HPDE6-E6E7 (cell line): Measurements from ENCODE around the gene MEF2C.

Experiments
- DNase-seq: peaks from one replicate; pipeline ENCODE4 v3.0.0; 2011; ENCODE audit warnings: missing footprints; ENCODE audit errors: extremely low spot score

MEF2C gene

DNA sequence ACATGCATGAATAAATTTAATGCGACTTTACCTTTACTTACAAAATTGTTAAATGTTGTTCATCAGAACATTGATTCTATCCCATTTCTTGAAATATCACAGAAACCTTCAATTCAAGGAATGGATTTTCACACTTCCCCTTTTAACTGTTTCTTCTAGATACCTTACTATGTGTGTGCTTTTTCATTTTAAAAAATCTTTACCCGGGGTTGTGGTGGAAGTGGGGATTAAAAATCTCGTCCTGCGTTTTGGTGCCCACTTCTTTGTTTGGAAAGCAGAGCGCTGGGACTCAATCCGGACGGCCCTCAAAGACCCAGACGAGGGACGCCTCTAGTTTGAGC lies 5.8 kb upstream of the MEF2C start:
- DNase-seq, result no peak

DNA sequence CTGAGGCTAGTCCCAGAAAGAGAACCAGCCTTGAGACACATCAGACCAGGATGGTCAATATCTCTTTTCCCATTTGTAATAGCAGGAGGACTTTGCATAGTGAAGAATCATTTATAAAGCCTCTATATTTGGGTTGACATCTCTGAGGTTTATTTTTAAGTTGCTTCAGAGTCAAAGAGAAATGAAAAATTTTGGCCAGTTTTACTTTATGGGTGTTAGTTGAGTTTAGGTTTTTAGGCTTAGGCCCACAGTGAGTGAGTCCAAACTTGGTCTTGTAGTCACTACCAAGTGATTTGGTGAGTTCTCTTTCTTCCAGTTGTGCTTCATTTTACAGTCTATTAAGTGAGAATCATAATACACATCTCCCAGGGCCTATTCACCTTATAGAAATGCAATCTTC lies 5.3 kb upstream of the MEF2C start:
- DNase-seq, result no peak

DNA sequence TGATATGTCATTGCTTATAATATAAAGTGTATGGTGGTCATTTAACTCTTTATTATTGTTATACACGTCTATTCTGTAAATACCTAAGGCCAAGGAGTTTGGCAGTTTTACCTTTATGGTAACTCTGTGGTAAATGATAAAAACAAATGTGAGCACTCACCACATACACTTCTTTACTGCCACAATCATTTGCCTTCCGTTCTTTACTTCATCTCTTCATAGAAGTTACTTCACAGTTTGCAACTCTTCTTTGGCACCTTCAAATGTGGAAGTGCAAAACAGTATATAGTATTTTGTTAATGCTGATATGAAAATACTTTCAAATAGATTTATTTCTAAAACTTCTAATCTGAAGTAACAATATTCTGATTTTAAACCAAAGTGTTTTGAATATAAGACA lies 4.4 kb upstream of the MEF2C start:
- DNase-seq, result no peak

DNA sequence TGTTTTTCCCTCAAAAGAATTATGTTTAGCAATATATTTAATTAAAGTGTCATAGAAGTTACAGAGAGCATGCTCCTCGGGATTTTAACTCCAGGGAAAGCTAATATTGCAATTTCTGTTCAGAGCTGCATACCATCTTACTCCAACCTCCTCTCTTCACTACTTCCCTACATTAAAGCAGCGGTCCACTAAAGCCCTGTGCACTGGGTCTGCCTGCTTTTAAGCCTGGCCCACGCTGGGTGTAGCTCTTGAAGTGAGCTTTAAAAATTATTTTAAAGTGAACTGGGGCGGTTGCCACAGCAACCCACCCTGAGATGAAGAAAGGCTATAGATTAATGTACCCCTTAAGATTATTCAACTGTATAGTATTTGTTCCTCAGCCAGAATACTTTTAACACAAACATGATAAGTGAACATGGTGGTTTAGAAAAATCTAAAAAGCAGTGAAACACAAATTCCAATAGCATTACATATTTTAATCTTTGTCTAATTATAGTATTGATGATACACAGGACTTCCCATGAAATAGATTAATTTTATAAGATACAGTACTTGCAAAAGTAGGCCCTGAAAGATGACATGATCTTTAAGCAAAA lies 3.9 kb upstream of the MEF2C start:
- DNase-seq, result no peak

DNA sequence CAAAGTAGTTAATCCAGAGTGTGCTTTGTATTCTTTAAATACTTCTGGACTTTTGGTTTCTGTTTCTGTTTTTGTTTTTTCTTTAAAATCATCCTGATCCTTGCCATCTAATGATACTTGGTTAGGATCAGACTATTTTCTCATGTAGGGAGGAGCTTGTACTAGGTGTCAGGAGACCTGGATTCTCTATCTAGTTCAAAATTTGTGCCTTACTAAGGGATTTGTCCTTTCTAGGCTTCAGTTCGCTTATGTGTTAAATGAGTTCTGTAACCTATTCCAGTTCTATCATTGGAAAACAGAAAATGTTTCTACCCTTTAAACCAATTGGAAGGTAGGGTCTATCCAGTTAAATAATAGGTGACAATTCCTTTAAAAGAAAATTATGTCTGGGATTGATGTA lies 3.3 kb upstream of the MEF2C start:
- DNase-seq, result no peak

DNA sequence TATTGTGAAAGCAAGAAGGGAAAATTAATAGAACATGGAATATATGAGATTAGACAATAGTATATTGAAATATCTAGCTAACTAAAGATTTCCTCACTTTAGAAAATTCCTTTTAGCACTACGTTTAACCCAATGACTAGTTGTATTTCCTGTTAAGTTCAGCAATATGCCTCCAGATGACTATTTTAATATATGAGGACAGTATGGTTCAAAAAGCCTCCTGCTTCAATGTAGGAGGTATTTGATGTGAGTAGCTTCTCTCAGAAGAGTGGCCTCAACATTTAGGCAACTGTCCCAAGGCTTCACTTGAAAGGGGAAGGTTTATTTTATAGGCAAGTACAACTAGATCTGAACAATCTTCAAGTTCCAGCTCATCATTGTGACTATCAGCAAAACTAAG lies 2.0 kb upstream of the MEF2C start:
- DNase-seq, result no peak

DNA sequence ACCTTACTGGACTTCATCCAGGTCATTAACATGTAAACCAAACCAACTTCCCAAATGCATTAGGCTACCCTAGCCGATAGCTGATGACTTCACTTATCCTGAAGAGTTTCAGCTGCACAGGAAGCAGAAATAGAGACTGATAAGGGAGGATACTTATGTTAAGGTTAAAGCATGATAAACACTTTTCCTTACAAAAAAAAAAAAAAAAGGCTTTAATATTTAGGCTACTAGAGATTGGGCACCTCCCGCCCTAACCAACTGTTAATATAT lies 1.6 kb upstream of the MEF2C start:
- DNase-seq, result no peak

DNA sequence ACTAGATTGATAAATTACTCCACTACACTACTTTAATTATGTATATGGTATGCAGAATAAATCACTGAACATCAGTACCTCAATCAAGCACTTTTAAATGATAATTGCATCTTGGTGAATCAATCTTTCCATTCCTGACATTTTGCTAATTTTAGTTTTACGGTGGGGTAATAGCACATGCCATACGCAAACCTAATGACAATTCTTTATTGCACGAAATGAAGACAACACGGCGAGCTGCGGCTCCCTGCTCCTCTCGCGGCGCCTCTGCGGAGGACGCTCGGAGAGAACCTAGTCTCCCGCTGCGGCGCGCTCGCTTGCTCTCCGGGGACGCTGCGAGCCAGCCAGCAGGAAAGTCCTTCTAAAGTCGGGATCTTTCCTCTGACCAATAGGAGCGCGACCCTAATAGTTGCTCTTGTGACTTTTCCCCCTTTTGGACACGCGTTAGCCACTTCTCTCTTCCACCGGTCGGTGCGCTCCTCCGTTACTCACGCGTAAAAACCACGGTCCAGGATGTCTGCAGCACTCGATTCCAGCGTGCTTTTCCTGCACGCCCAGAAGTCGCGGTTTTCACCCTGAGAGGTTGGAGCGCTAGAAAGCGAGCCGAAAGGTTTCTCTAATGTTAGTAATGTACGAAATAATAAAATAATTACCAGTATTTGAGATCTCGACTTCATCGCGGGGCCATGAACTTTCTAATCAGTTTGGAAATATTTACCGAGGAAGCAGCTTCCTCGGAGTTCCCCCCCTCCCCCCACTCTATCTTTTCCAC lies 1.0 kb upstream of the MEF2C start:
- no peak for DNase-seq

DNA sequence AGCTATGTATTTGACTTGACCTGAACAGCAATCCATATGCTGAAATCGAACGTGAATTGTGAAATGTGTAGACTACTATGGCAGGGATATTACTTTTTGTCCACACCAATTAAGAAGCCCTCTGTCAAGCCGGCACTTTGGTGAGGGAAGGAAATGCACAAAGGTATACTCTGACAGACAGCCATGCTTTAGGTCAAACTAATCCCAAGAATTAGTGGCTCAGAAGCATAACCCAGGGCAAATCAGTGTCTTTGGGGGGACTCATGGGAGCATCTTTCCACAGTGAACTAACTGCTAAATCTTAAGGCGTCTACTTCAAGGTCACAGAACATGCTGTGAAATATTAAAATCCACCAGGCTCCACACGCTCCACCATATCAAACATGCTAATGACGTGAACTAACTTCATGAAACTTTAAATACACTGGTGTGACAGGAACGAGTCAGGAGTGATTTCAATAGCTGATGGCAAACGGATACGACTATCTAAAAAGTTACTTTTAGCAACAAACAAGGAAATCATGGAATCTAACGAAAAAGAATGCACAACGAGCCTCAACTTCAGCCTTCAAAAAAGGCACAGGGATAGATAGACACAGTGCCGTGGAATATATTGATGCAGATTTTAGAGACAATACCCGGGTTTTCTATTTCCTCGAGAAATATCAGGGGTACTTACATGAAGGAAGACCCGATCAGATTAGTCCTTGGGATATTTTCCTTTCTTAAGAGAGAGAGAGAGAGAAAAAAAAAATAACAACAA lies 527 bp downstream of the MEF2C start:
- no peak for DNase-seq

DNA sequence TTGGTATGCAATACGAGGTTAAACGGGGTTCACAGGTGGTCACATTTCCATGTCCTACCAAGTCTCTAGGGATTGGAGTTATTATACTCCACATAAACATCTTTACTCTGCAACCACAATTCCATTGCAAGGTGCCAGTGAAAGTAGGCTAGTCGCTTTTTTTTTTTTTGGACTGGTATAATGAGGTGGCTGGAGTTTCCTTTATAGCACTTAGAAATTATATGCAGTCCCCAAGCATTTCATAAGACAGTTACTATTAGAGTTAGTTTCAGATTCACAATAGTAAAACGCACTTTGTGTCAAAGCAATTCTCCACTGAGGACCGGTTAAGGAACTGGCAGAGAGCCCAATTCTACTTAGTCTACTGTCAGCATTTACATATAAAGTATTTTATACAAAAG lies 1.4 kb downstream of the MEF2C start:
- no peak for DNase-seq

DNA sequence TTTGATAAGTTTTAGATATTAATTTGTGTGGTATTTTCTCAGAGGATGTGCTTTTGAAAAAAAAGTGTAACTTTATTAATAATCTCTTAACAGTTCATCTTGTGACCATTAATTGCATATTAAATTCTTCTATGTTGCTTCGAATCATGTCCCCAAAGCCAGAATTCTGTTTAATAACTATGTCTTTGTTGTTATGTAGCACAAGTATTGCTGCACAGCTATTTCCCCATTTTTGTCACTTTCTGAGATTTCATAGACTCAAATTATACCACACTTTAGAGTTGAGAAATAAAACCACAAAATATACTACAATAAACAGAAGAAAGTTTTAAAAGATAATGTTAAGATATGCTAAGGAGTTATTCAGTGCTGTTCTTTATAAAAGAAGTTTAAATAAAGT lies 2.8 kb downstream of the MEF2C start:
- DNase-seq, result no peak

DNA sequence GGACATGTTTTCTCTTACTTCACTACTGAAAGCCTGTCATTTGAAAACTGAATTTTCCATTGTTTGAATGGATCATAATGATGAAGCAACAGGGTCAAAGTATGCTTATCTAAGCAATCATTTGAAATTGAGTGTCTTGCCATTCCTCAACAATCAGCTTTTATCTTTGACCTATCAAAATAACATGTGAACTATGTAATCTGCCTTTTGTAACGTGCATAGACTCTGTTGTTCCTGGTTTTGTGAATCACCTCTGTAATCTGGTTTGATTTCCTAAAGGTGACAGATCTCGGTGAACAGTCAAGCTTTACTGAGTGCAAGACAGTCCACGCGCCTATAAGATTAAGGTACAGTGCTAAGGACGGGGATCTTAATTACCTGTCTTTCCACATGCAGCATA lies 3.3 kb downstream of the MEF2C start:
- DNase-seq, result no peak

DNA sequence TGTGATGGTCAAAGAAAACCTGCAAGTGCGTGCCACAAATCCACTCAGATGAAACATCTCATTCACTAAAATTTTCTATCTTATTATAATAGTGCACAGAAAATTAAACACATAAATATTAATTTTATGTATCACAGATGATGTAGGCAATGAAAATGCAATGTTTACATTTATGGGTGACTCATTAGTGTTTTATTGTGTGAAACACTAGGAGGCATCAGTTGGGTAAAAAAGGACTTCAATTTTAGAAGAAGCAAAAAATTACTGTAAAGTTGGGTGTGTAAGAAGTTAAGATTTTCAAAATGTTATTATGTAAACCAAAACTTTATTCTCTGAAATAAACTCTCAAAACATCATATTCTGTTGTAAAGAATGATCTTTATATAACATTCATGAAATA lies 4.0 kb downstream of the MEF2C start:
- no peak for DNase-seq

DNA sequence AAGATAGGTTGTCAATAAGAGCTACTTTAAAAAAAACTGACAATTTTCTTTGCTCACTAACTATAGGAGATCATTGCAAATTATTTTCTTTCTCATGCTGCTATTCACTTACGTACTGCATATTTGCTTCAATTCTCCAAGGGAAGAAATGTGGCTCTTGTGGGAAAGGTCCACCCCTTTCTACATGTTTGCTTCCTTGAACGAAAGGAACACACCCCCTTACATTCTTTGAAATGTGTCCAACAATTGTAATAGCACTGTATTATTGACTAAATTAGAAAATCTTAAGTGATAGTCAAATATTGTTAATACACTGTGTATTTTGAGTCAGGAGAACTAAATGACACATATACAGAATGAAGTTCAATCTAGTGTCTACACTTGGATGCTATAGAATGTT lies 5.2 kb downstream of the MEF2C start:
- DNase-seq, result no peak

DNA sequence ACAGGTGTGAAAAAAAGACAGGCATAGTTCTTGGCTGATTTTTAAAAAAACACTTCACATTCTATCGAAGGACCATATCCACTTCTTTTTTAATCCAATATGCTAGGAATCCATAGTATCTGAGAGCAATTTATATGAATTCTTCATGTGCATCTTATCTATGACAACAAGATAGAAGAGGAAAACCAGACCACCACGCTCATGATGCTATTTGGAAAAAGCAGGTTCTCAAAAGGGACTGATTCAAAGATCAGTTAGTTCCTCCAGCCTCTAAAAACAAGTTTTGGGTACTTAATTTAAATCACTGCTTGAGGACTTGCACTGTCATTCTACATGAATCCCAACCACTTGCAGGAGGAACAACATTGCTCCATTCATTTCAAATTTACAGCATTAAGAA lies 6.3 kb downstream of the MEF2C start:
- no peak for DNase-seq

DNA sequence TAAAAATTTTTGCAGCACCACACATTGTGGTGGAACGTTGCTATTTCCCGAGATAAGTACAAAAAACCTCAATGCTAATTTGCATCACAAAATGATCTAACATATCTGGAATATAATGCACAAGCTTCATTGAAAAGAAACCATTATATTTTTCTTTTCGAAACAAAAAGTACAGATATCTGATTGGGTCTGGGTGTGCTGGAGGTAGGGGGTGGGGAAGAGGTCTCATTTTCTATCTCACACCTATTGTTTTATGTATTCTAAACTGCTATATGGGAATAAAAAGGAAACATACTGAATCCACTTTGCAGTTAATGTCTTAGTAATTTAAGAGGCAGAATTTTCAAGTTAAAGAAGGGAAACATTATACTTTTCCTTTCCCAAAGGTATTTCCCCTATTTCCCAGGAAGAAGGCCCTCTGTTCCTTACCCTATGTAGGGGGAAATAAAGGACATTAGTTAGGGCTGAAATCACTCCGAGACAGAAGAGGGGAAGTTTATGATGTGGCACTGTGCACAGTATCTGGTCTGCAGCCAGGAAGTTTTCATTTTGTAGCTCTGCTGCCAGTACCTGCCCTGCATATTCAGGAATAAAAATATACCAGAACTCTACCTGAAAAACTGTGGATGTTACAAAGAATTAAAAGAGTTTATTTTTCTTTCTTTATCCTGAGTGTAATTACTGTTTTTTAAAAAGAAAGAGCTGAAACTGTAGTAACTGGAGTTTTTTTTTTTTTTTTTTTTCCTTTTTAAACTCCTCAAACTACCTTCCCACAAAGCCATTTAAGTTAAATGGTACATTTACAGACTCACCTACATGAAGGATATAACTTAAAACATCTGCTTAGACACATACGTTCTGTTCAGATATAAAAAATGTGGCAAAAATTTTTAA lies 7.4 kb downstream of the MEF2C start:
- DNase-seq, result no peak

DNA sequence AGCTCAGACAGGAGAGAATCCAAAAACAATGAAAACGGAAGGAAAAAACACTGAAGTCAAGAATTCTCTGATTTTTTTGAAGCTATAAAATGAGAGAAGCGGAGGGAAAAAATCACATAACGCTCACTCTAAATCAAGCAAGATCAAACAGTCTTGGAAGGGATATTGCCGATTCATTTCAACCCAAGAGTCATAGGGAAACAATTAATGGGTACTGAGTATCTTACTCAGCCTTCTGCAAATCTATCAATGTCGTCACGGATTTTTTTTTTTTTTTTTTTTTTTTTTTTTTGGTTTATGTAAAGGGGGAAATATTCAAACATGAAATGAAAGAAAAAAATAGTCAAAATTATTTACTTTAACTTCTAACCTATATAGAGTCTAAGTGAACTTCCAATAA lies 9.5 kb downstream of the MEF2C start:
- no peak for DNase-seq

DNA sequence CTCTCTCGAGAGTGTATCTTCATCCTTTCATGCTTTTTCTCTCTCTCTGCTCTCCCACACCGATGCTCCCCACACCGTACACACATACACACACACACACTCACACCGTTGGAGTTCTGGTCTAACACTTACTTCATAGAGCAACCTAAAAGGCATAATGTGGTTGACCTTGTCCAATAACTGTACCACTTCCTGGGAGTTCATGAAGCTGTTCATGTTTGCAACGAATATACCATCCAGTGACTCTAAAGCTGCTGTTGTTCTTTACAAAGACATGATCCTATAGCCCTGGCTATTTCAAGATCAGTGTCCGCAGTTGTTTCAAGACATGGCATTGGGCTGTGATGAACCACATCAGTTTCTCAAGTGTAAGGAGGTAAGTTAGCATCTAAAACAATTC lies 10.0 kb downstream of the MEF2C start:
- DNase-seq, result no peak

DNA sequence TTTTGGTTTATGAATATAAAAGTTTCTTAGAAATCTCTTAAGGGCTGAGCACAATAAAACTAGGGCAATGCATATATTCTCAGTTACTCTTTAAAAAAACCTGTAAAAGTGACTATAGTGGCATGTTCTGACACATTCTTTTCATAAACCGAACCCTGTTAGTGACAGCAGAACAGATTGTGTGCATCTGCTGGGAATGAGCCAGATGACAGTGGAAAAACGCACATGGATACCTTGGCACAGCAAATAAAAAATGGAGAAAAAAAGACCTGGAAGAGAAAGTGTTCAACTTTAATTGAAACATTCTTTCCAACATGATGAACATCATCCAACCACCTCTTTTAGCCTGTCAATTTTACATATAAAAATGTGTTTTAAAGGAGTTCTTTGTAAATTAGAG lies 12.7 kb downstream of the MEF2C start:
- DNase-seq, result no peak

DNA sequence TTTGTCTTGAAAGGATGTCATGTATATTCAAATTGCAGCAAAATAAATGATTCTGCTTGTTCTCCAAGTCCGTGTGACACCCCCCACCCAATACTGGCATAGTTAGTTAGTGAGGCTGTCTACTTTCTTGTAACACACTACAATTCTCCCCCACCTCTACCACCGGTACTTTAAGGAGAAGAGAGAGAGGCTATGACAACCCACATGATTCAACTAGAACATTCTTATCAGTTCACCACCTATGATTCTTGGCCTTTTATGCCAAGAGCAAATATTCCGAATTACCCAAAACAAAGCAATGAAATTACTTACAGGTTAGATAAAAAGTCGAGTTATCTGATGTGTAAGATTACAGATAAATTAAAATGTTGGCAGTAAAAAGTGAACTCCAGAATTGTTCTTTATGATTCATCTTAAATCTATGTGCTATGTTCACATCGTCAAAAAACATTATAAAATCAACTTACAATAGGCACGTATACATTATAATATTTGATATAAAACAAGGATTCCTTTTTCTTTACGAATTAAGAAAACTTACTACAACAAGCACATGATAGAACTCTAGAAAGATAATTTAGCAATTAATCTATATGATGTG lies 14.4 kb downstream of the MEF2C start:
- DNase-seq, result no peak

DNA sequence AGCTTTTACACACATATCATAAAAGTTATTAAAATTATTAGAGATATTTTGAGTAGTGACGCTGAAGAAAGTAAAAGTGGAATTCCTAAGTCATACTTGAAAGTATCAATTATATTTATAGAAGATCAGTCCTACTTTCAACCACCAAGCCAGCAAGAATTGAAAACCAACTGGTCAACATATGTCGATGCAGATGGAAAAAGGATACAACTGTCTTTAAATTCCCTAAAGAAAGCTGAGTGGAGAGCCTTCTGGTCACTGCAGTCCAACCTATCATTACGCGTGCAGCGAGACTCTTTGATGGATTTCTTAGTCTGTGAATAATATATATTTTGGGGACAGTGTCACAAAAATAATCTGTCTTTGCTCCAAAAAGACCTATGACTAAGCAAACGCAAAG lies 15.3 kb downstream of the MEF2C start:
- DNase-seq, result no peak

DNA sequence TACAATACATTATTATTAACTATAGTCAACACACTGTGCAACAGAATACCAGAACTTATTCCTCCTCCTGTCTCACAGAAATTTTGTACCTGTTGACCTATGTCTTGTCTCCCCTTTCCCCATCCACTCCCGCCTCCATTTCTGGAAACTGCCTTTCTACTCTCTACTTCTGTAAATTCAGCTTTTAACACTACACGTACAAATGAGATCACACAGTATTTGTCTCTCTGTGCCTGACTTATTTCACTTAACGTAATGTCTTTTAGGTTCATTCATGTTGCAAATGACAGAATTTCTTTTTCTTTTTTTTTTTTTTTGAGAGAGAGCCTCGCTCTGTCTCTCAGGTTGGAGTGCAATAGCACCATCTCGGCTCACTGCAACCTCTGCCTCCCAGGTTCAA lies 19.5 kb downstream of the MEF2C start:
- DNase-seq, result no peak
